Neural progenitor cell (in vitro differentiated cells): ENCODE data around the gene INVS.

Experiments used
- CTCF ChIP-seq: fragments of 200-600 bp; sonication (generic); IDR thresholded peaks from 2 replicates; pipeline ENCODE4 v1.5.1; 2017; ENCODE audit warnings: antibody characterized with exemption, mild to moderate bottlenecking
- EZH2 ChIP-seq: fragments of 200-600 bp; sonication (generic); IDR thresholded peaks from 2 replicates; pipeline ENCODE4 v1.6.1; 2017; ENCODE audit warnings: antibody characterized with exemption, mild to moderate bottlenecking, moderate library complexity
- EZH2phosphoT487 ChIP-seq: fragments of 200-600 bp; sonication (generic); IDR thresholded peaks from 2 replicates; pipeline ENCODE4 v1.6.1; 2017; ENCODE audit warnings: antibody characterized with exemption

- TF ChIP-seq CTCF (no peak), EZH2 (no peak), EZH2phosphoT487 (no peak)
Measured at GRCh38 chr9:100213730-100214477, 114.9 kb downstream of the INVS start.
